CD4-positive, alpha-beta T cell treated with Interleukin-12 subunit alpha and Interleukin-12 subunit beta, for 1 hour (primary cell): ENCODE results near the gene HEPN1.

ENCODE experiments used
- DNase-seq: peaks from one replicate; pipeline ENCODE4 v3.0.0-alpha.2; 2020

The HEPN1 gene

GRCh38 chr11:124918950-124919349, at the start of gene HEPN1:
Gene HEPN1 (plus strand): TSS chr11:124919250.
- DNase-seq = no peak

GRCh38 chr11:124869331-124869730, 49.7 kb upstream of the HEPN1 start:
- no peak for DNase-seq

GRCh38 chr11:124869856-124870387, 49.1 kb upstream of the HEPN1 start:
- DNase-seq = no peak

GRCh38 chr11:124870430-124870829, 48.6 kb upstream of the HEPN1 start:
- no peak for DNase-seq

GRCh38 chr11:124872280-124872679, 46.8 kb upstream of the HEPN1 start:
- no peak for DNase-seq

- no peak for DNase-seq
These were observed 46.3 kb upstream of the HEPN1 start for GRCh38 chr11:124872741-124873140.

GRCh38 chr11:124873951-124874350, 45.1 kb upstream of the HEPN1 start:
- no peak for DNase-seq

- DNase-seq = no peak
These were observed 44.3 kb upstream of the HEPN1 start for GRCh38 chr11:124874571-124875255.

- DNase-seq = no peak
These were observed 43.6 kb upstream of the HEPN1 start for GRCh38 chr11:124875401-124875800.

GRCh38 chr11:124875943-124876817, 42.9 kb upstream of the HEPN1 start:
- peak; percentile 81 for DNase-seq

- no peak for DNase-seq
These were observed 42.0 kb upstream of the HEPN1 start for GRCh38 chr11:124876818-124877630.

- no peak for DNase-seq
These were observed 41.5 kb upstream of the HEPN1 start for GRCh38 chr11:124877631-124877909.

- DNase-seq = no peak
These were observed 40.9 kb upstream of the HEPN1 start for GRCh38 chr11:124877910-124878758.

- DNase-seq = no peak
These were observed 40.1 kb upstream of the HEPN1 start for GRCh38 chr11:124878759-124879492.

- no peak for DNase-seq
These were observed 39.4 kb upstream of the HEPN1 start for GRCh38 chr11:124879493-124880289.

GRCh38 chr11:124880290-124880611, 38.8 kb upstream of the HEPN1 start:
- DNase-seq = no peak

- no peak for DNase-seq
These were observed 38.1 kb upstream of the HEPN1 start for GRCh38 chr11:124880958-124881357.

GRCh38 chr11:124882339-124883071, 36.5 kb upstream of the HEPN1 start:
- DNase-seq = no peak

- DNase-seq = no peak
These were observed 34.7 kb upstream of the HEPN1 start for GRCh38 chr11:124884340-124884739.

GRCh38 chr11:124884869-124885479, 34.1 kb upstream of the HEPN1 start:
- DNase-seq = no peak
